PC-9 (cell line): ENCODE measurements around the gene CTBP2. TPM values are rescaled to one million over a fixed set of nuclear protein-coding genes. Genes with fewer than 3 reads are reported as not detected.

ENCODE experiments used
- BruUV-seq: library from RNA; stranded (reverse); fragments of 400-500 nt; replicated peaks from 2 replicates; lab custom pipeline; 2021; lab: Mats Ljungman, UMichigan
- CTCF ChIA-PET: fragments of 300-600 bp; sonication (Branson Sonifier 250); formaldehyde crosslinking; loops from one replicate; lab custom pipeline; 2022; ENCODE audit warnings: antibody characterized with exemption; lab: Charles Lee
- POLR2A ChIA-PET: fragments of 300-600 bp; sonication (Branson Sonifier 250); formaldehyde crosslinking; loops from one replicate; lab custom pipeline; 2022; ENCODE audit warnings: antibody characterized with exemption; ENCODE audit not compliant: unreplicated experiment; lab: Charles Lee
- DNase-seq, 2 experiments: peaks; one replicate each; pipeline versions ENCODE4 v3.0.0 to v3.0.0-alpha.2; 2015 to 2022; ENCODE audit warnings: mixed read lengths in 1 of 2
- H2AFZ ChIP-seq: fragments of 200-600 bp; sonication (generic); 2 replicates; pipeline ENCODE4 v1.8.1; 2017; ENCODE audit warnings: antibody characterized with exemption
- H3F3A ChIP-seq: fragments of 200-600 bp; sonication (generic); 2 replicates; pipeline ENCODE4 v1.8.1; 2017; ENCODE audit warnings: antibody characterized with exemption, mild to moderate bottlenecking, low read depth; ENCODE audit not compliant: insufficient read depth
- H3K27ac ChIP-seq: fragments of 200-600 bp; sonication (generic); 2 replicates; pipeline ENCODE4 v1.6.1; 2016; ENCODE audit warnings: mixed run types
- H3K27me3 ChIP-seq: fragments of 200-600 bp; sonication (generic); 2 replicates; pipeline ENCODE4 v1.6.1; 2016; ENCODE audit warnings: low read depth, mixed run types; ENCODE audit not compliant: insufficient read depth
- H3K36me3 ChIP-seq: fragments of 200-600 bp; sonication (generic); 2 replicates; pipeline ENCODE4 v1.6.1; 2016; ENCODE audit warnings: low read depth, mixed run types
- H3K4me1 ChIP-seq: fragments of 200-600 bp; sonication (generic); replicated peaks from 2 replicates; pipeline ENCODE4 v1.6.1; 2016; ENCODE audit warnings: mixed run types; ENCODE audit not compliant: insufficient read depth
- H3K4me2 ChIP-seq: fragments of 200-600 bp; sonication (generic); 2 replicates; pipeline ENCODE4 v1.6.1; 2017; ENCODE audit warnings: mixed run types
- H3K4me3 ChIP-seq: fragments of 200-600 bp; sonication (generic); 2 replicates; pipeline ENCODE4 v1.6.1; 2016; ENCODE audit warnings: mixed run types
- H3K79me2 ChIP-seq: fragments of 200-600 bp; sonication (generic); 2 replicates; pipeline ENCODE4 v1.6.1; 2017; ENCODE audit warnings: low read depth, mixed run types
- H3K9me2 ChIP-seq: fragments of 200-600 bp; sonication (generic); 2 replicates; pipeline ENCODE4 v1.8.1; 2017; ENCODE audit warnings: mild to moderate bottlenecking; ENCODE audit not compliant: insufficient read depth
- H3K9me3 ChIP-seq: fragments of 200-600 bp; sonication (generic); 2 replicates; pipeline ENCODE4 v1.8.1; 2016; ENCODE audit warnings: low read depth; ENCODE audit not compliant: insufficient read depth
- H4K20me1 ChIP-seq: fragments of 200-600 bp; sonication (generic); 2 replicates; pipeline ENCODE4 v1.8.1; 2017; ENCODE audit not compliant: insufficient read depth
- EZH2 ChIP-seq: fragments of 200-600 bp; sonication (generic); IDR thresholded peaks from 2 replicates; pipeline ENCODE4 v1.8.0; 2017; ENCODE audit warnings: antibody characterized with exemption, low read depth
- intact Hi-C: fragments of 100-400 bp; cut with micrococcal nuclease; formaldehyde crosslinking; loops from one replicate; pipeline ENCODE4 v1.10.0; 2022; ENCODE audit not compliant: unreplicated experiment
- total RNA-seq: library from RNA; stranded (reverse); gene quantifications from 2 replicates; pipeline ENCODE4 v1.2.3, GENCODE V29; 2021
- TF ChIP-seq, protein P1 (sequence below): fragments of 200-600 bp; sonication (generic); conservative IDR thresholded peaks from 2 replicates; pipeline ENCODE4 v1.6.1; 2017; ENCODE audit warnings: mixed run types, antibody characterized with exemption, mild to moderate bottlenecking, moderate library complexity

CTBP2 gene
- total RNA-seq, 1 experiment from 2014 or later, result 60.5 TPM

DNA sequence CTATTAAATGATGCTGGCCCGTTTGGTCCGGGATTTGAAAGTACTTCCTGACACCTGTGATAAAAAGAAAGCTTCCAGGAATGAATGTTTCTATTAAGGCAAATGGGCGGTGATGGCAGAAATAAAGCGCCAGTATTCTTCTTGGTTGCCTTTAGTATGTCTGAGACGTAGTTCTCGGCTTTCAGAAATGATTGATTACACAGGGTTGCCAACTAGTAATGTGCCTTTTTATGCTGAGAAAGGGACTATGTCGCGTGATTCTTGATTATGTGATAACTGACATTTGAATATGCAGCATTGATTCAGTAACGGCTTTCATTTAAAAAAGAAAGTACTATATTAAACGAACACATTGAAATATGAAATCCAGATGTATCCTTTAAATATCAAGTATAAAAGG, 204.5 kb downstream of the CTBP2 start:
- no peak overlapping the region for H3K4me2 ChIP-seq
- BruUV-seq, result no TSS peak
- intact Hi-C loops, result no loop called here
- no peak overlapping the region for H3K4me3 ChIP-seq
- H3K27ac ChIP-seq, result no peak overlapping the region
- no peak overlapping the region for H2AFZ ChIP-seq
- POLR2A ChIA-PET, result no interaction called here
- DNase-seq, result no peak
- peaks cover 66% of the 10 kb centered on the region for H3K79me2 ChIP-seq
- no peaks in the 10 kb centered on the region for H3K9me2 ChIP-seq
- H3K9me3 ChIP-seq, result no peaks in the 10 kb centered on the region
- H4K20me1 ChIP-seq, result peaks cover 26% of the 10 kb centered on the region
- H3F3A ChIP-seq, result 0 out of 2 replicates have a peak, but pooled peaks cover 3% of the 10 kb centered on the region
- TF ChIP-seq, protein P1, sequence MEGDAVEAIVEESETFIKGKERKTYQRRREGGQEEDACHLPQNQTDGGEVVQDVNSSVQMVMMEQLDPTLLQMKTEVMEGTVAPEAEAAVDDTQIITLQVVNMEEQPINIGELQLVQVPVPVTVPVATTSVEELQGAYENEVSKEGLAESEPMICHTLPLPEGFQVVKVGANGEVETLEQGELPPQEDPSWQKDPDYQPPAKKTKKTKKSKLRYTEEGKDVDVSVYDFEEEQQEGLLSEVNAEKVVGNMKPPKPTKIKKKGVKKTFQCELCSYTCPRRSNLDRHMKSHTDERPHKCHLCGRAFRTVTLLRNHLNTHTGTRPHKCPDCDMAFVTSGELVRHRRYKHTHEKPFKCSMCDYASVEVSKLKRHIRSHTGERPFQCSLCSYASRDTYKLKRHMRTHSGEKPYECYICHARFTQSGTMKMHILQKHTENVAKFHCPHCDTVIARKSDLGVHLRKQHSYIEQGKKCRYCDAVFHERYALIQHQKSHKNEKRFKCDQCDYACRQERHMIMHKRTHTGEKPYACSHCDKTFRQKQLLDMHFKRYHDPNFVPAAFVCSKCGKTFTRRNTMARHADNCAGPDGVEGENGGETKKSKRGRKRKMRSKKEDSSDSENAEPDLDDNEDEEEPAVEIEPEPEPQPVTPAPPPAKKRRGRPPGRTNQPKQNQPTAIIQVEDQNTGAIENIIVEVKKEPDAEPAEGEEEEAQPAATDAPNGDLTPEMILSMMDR, result no peak
- no peak for TF ChIP-seq EZH2
- CTCF ChIA-PET, result no interaction called here
- H3K36me3 ChIP-seq, result no peaks in the 10 kb centered on the region
- peaks cover 6% of the 10 kb centered on the region; the same call in 1 of the 2 replicates for H3K4me1 ChIP-seq
- H3K27me3 ChIP-seq, result no peaks in the 10 kb centered on the region

- H3K4me3 ChIP-seq, result no peak overlapping the region
- peaks cover 67% of the 10 kb centered on the region for H3K79me2 ChIP-seq
- no peak overlapping the region for H3K4me2 ChIP-seq
- POLR2A ChIA-PET, result no interaction called here
- no TSS peak for BruUV-seq
- 0 out of 2 replicates have a peak, but pooled peaks cover 3% of the 10 kb centered on the region for H3F3A ChIP-seq
- H4K20me1 ChIP-seq, result peaks cover 26% of the 10 kb centered on the region
- no peaks in the 10 kb centered on the region for H3K27me3 ChIP-seq
- CTCF ChIA-PET, result no interaction called here
- H3K9me3 ChIP-seq, result no peaks in the 10 kb centered on the region
- intact Hi-C loops, result no loop called here
- no peaks in the 10 kb centered on the region for H3K36me3 ChIP-seq
- peaks cover 6% of the 10 kb centered on the region; the same call in 1 of the 2 replicates for H3K4me1 ChIP-seq
- no peak overlapping the region for H2AFZ ChIP-seq
- DNase-seq, result no peak
- no peak overlapping the region for H3K27ac ChIP-seq
- no peaks in the 10 kb centered on the region for H3K9me2 ChIP-seq
- TF ChIP-seq EZH2, result no peak
- TF ChIP-seq, protein P1, result no peak
Observed at GRCh38 chr10:124955243-124955642, 205.1 kb downstream of the CTBP2 start.

DNA sequence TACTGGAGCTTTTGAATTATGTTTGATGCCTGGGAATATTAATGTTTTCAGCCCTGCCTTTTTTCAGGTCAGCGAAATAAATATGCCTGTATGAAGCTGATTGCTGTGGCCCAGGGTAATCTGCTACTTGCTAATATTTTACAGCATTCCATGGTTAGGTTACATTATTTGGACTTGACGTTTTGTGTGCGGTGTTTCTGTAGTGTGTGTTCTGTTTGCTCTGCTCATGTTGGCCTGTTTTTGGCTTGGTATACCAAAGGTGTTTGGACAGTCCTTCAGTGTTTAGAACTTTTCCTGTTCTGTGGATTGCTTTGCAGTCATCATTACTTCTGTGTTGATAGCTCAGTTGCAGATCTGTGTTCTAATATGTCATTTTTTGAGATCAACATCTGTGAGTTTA, 206.9 kb downstream of the CTBP2 start:
- POLR2A ChIA-PET, result interaction anchor here (0.9 kb wide), 1 partner anchor 162 kb away, joined by 14 read pairs; no protein-coding TSS in a partner anchor
- peaks cover 68% of the 10 kb centered on the region for H3K79me2 ChIP-seq
- intact Hi-C loops, result no loop called here

More for the DNA sequence above, 206.9 kb downstream of the CTBP2 start:
- DNase-seq, result no peak
- no peaks in the 10 kb centered on the region for H3K36me3 ChIP-seq
- no peak overlapping the region for H3K27ac ChIP-seq
- no peaks in the 10 kb centered on the region for H3K27me3 ChIP-seq
- CTCF ChIA-PET, result no interaction called here
- no TSS peak for BruUV-seq
- no peak overlapping the region for H2AFZ ChIP-seq
- H3K9me2 ChIP-seq, result no peaks in the 10 kb centered on the region
- peaks cover 18% of the 10 kb centered on the region; the same call in 1 of the 2 replicates for H4K20me1 ChIP-seq
- no peak overlapping the region for H3K4me2 ChIP-seq
- H3K4me3 ChIP-seq, result no peak overlapping the region
- H3K9me3 ChIP-seq, result no peaks in the 10 kb centered on the region
- peaks cover 6% of the 10 kb centered on the region; the same call in 1 of the 2 replicates for H3K4me1 ChIP-seq
- TF ChIP-seq, protein P1, result no peak
- no peak for TF ChIP-seq EZH2
- 0 out of 2 replicates have a peak, but pooled peaks cover 3% of the 10 kb centered on the region for H3F3A ChIP-seq
